K562 (cell line): ENCODE measurements around the gene SMAD3. TPM values are rescaled to one million over a fixed set of nuclear protein-coding genes. Genes with fewer than 3 reads are reported as not detected.
"Not testable (repeated sequence)": the region's sequence is repeated elsewhere in the genome, so short reads cannot be mapped to it uniquely, and the experiment has no call there.

Source experiments
- ATAC-seq: fragments of 200-7000 bp; cut with Tn5 transposase; 3 replicates; pipeline ENCODE4 v1.9.1; 2020; ENCODE audit warnings: moderate library complexity
- BruUV-seq: library from RNA; stranded (reverse); fragments of 400-500 nt; replicated peaks from 2 replicates; lab custom pipeline; 2021; lab: Mats Ljungman, UMichigan
- CTCF ChIA-PET: fragments of 300-600 bp; formaldehyde crosslinking; extraction: SDS; loops from one replicate; lab custom pipeline; 2021; ENCODE audit warnings: low intra/inter-chr PET ratio; lab: Yijun Ruan, JAX
- POLR2A ChIA-PET: fragments of 300-600, 350-650 bp; sonication (Branson Sonifier 250); formaldehyde crosslinking; extraction: SDS; loops from one replicate; lab custom pipeline; 2021; ENCODE audit warnings: antibody characterized with exemption, inconsistent platforms; lab: Yijun Ruan, JAX
- DNase-seq, 4 experiments: peaks; one replicate each; pipeline versions ENCODE4 v3.0.0 to v3.0.0-alpha.2; 2011 to 2018; ENCODE audit warnings: low spot score in 3 of 4, mixed read lengths in 3 of 4; ENCODE audit errors: extremely low read depth in 1 of 4
- FAIRE-seq: peaks from 2 replicates; lab custom pipeline; 2011; peaks lifted over from hg19 to GRCh38; lab: Jason Lieb, UNC
- H2AFZ ChIP-seq: 2 replicates; pipeline ENCODE4 v1.6.0; 2011; ENCODE audit warnings: low read depth, low read length, control low read depth, inconsistent platforms
- H3K27ac ChIP-seq: fragments of 200-600 bp; 3 replicates; pipeline ENCODE4 v1.8.0; 2011; ENCODE audit warnings: low read depth, mild to moderate bottlenecking, control low read depth, inconsistent platforms, low read length, moderate library complexity, mixed read lengths; ENCODE audit errors: extremely low read depth
- H3K27me3 ChIP-seq, 2 experiments: fragments of 300-600 bp in 1 of 2; 2 replicates in 1 of 2; 3 replicates in 1 of 2; pipeline versions ENCODE4 v1.6.0 to v1.8.0; 2011; ENCODE audit warnings: inconsistent platforms in 2 of 2, low read length in 2 of 2, mild to moderate bottlenecking in 1 of 2, mixed read lengths in 1 of 2, moderate library complexity in 1 of 2; ENCODE audit not compliant: control insufficient read depth in 2 of 2, insufficient read depth in 2 of 2
- H3K36me3 ChIP-seq: fragments of 300-600 bp; 3 replicates; pipeline ENCODE4 v1.8.0; 2011; ENCODE audit warnings: mild to moderate bottlenecking, low read length, inconsistent platforms; ENCODE audit not compliant: control insufficient read depth, insufficient read depth
- H3K4me1 ChIP-seq, 2 experiments: fragments of 200-600 bp in 1 of 2; replicated peaks in 1 of 2; 2 replicates in 1 of 2; 3 replicates in 1 of 2; pipeline versions ENCODE4 v1.5.1 to v1.8.0; 2011; ENCODE audit warnings: inconsistent platforms in 2 of 2, low read length in 2 of 2, mild to moderate bottlenecking in 1 of 2, mixed read lengths in 1 of 2, moderate library complexity in 1 of 2; ENCODE audit not compliant: control insufficient read depth in 2 of 2, insufficient read depth in 2 of 2
- H3K4me2 ChIP-seq: 2 replicates; pipeline ENCODE4 v1.6.1; 2011; ENCODE audit warnings: low read length, control low read depth, inconsistent platforms, mixed read lengths; ENCODE audit not compliant: insufficient read depth
- H3K4me3 ChIP-seq: fragments of 200-600 bp; sonication (generic), shearing (Covaris generic); 2 replicates; pipeline ENCODE4 v1.5.1; 2016; ENCODE audit warnings: control low read depth, inconsistent platforms
- H3K79me2 ChIP-seq: fragments of 200-600 bp; 3 replicates; pipeline ENCODE4 v1.8.0; 2011; ENCODE audit warnings: low read length, inconsistent platforms; ENCODE audit not compliant: control insufficient read depth, insufficient read depth
- H3K9ac ChIP-seq, 2 experiments: 2 replicates each; pipeline versions ENCODE4 v1.6.0 to v1.6.1; 2011; ENCODE audit warnings: low read depth in 2 of 2, low read length in 2 of 2, control low read depth in 1 of 2, inconsistent platforms in 1 of 2, mild to moderate bottlenecking in 1 of 2, mixed read lengths in 1 of 2; ENCODE audit not compliant: insufficient read depth in 1 of 2
- H3K9me1 ChIP-seq: one replicate; pipeline ENCODE4 v1.6.0; 2011; ENCODE audit warnings: inconsistent platforms, mild to moderate bottlenecking, low read length, moderate library complexity; ENCODE audit not compliant: control insufficient read depth, insufficient read depth
- H3K9me3 ChIP-seq: replicated peaks from 2 replicates; pipeline ENCODE4 v1.5.1; 2011; ENCODE audit warnings: low read depth, low read length, inconsistent platforms; ENCODE audit not compliant: control insufficient read depth, insufficient read depth
- H4K20me1 ChIP-seq: replicated peaks from 2 replicates; pipeline ENCODE4 v1.6.1; 2011; ENCODE audit warnings: low read length, inconsistent platforms, mixed read lengths; ENCODE audit not compliant: control insufficient read depth, insufficient read depth
- GATAD2B ChIP-seq: fragments of 450-650 bp; IDR thresholded peaks from 2 replicates; pipeline ENCODE4 v1.6.1; 2017; ENCODE audit warnings: mild to moderate bottlenecking, borderline replicate concordance
- NELFE ChIP-seq: IDR thresholded peaks from 2 replicates; pipeline ENCODE4 v1.6.1; 2011; ENCODE audit warnings: mild to moderate bottlenecking; ENCODE audit not compliant: insufficient read depth, insufficient read length
- WGBS: fragments of 100-300 bp; shearing (Covaris generic); methylation state at CpG from one replicate; pipeline ENCODE4 v1.1.6; 2016; ENCODE audit warnings: low coverage, mixed read lengths; ENCODE audit not compliant: insufficient coverage; ENCODE audit errors: missing lambda C conversion rate; 5-methylcytosine and 5-hydroxymethylcytosine counted together
- in situ Hi-C: fragments of 300-500 bp; cut with MboI; formaldehyde crosslinking; loops from 4 replicates; pipeline ENCODE4 v1.15.0; 2018; ENCODE audit warnings: inconsistent platforms, mixed read lengths
- intact Hi-C: fragments of 100-400 bp; cut with micrococcal nuclease; formaldehyde crosslinking; loops from 2 replicates; pipeline ENCODE4 v1.14.2; 2022
- polyA plus RNA-seq, 8 experiments: library from polyadenylated mRNA; depleted of rRNA in 4 of 8; stranded (reverse) in 5 of 8; unstranded in 3 of 8; fragments of >200 nt; fragmentation: Nextera tagmentation in 2 of 8; fragmentation: Illumina TruSeq in 1 of 8; extraction: Ambion mirVana in 2 of 8; extraction: Trizol in 1 of 8; gene quantifications; 2 replicates each; pipeline versions ENCODE4 v1.2.1 to v1.2.3, GENCODE V29; 2011 to 2014; ENCODE audit warnings: inconsistent platforms in 1 of 8, missing spikeins in 1 of 8
- total RNA-seq, 7 experiments: library from RNA; depleted of rRNA in 6 of 7; stranded (reverse); fragments of >200 nt in 6 of 7; fragmentation: Illumina TruSeq in 2 of 7; extraction: Trizol in 2 of 7; gene quantifications; 2 replicates each; pipeline versions ENCODE4 v1.2.1 to v1.2.3, GENCODE V29; 2011 to 2021; ENCODE audit warnings: low replicate concordance in 1 of 7
- TF ChIP-seq, protein P1 (sequence below): sonication (generic); formaldehyde crosslinking; IDR thresholded peaks from 2 replicates; pipeline ENCODE4 v1.8.1; 2023; ENCODE audit warnings: mild to moderate bottlenecking, missing genetic modification reagents, moderate library complexity

SMAD3 gene
- total and polyA plus RNA-seq, 9 of the 15 experiments (the other 6 are each of a cell fraction or from before 2014, with no cell fraction given): 4.3 to 39.2 (median 11.1) TPM

DNA sequence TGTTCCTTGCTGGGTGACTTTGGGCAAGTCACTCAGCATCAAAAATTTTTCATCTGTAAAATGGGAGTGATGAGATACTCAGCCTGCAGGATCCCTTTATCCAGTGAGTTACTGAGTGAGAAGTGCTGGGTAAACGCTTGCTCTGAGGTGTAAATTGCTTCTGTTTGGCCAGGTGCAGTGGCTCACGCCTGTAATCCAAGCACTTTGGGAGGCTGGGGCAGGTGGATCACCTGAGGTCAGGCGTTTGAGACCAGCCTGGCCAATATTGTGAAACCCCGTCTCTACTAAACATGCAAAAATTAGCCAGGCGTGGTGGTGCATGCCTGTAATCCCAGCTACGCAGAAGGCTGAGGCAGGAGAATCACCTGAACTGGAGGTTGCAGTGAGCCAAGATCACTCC is 87.6 kb downstream of the SMAD3 start:
- in situ Hi-C loops, H2AFZ ChIP-seq, H3K4me2 ChIP-seq, H3K4me3 ChIP-seq, H3K9me1 ChIP-seq, H3K9ac ChIP-seq, H3K79me2 ChIP-seq, H3K27ac ChIP-seq, ATAC-seq, CTCF ChIA-PET, H3K27me3 ChIP-seq, H3K9me3 ChIP-seq, BruUV-seq, intact Hi-C loops, DNase-seq, H3K36me3 ChIP-seq, FAIRE-seq: not testable (repeated sequence)
- H3K4me1 ChIP-seq: peaks cover 3 to 11% of the 10 kb centered on the region in 2 experiments; a peak in 4 of 5 replicates
- 85% methylated on average over 6 of the region's 6 CpGs for WGBS
- POLR2A ChIA-PET: interaction anchor here (0.6 kb wide), 1 partner anchor 107 kb away, joined by 3 read pairs; no protein-coding TSS in a partner anchor
- H4K20me1 ChIP-seq: peaks cover 27% of the 10 kb centered on the region

DNA sequence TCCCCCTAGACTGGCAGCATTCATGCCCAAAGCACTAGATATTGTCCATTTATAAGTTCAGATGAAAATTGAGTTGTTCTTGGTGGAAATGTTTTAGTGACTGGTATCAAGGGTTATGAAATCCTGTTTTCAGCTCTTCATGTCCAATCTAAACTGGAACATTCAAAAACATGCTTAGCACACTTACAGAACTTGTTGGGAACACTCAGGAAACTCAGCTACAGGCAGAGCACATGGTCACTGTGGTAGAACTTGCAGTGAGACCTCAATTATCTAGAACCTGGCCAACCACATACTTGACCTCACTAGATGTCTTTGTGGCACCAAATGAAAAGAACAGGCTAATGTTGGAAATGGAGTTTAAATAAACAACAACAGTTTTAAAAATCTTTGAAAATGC is 88.8 kb downstream of the SMAD3 start:
- H3K36me3 ChIP-seq: no peaks in the 10 kb centered on the region; the same call in 1 of the 3 replicates
- H4K20me1 ChIP-seq: peaks cover 15% of the 10 kb centered on the region
- H3K27ac ChIP-seq: no peak overlapping the region
- 0 out of 2 replicates have a peak, but pooled peaks cover 1% of the 10 kb centered on the region for H3K9me3 ChIP-seq
- ChIA-PET CTCF (no interaction called here), POLR2A (no interaction called here)
- no peak overlapping the region for H2AFZ ChIP-seq
- H3K9me1 ChIP-seq: no peaks in the 10 kb centered on the region
- H3K79me2 ChIP-seq: no peaks in the 10 kb centered on the region; the same call in 2 of the 3 replicates
- FAIRE-seq (no peak), DNase-seq (no peak), ATAC-seq (no peak)
- no peak overlapping the region for H3K4me3 ChIP-seq
- TF ChIP-seq, protein P1, sequence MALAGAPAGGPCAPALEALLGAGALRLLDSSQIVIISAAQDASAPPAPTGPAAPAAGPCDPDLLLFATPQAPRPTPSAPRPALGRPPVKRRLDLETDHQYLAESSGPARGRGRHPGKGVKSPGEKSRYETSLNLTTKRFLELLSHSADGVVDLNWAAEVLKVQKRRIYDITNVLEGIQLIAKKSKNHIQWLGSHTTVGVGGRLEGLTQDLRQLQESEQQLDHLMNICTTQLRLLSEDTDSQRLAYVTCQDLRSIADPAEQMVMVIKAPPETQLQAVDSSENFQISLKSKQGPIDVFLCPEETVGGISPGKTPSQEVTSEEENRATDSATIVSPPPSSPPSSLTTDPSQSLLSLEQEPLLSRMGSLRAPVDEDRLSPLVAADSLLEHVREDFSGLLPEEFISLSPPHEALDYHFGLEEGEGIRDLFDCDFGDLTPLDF (CRISPR knock-in tag): no peak
- no peak for TF ChIP-seq NELFE
- no peak for TF ChIP-seq GATAD2B
- peaks cover 3 to 16% of the 10 kb centered on the region in 2 experiments; a peak in 4 of 5 replicates for H3K4me1 ChIP-seq
- H3K4me2 ChIP-seq: no peak overlapping the region
- H3K9ac ChIP-seq: no peak overlapping the region
- no peaks in the 10 kb centered on the region for H3K27me3 ChIP-seq
- in situ Hi-C loops: no loop called here
- intact Hi-C loops: no loop called here
- BruUV-seq: no TSS peak
